Skin of body (tissue), 3 donors: ENCODE measurements around the gene HOXD3. TPM values are rescaled to one million over a fixed set of nuclear protein-coding genes. Genes with fewer than 3 reads are reported as not detected.
A peak's percentile ranks its signal among the peaks of the same experiment; 100 is the strongest.

Experiments
- DNase-seq: peaks from one replicate; lab custom pipeline; 2025; lab: John Stamatoyannopoulos, UW
- small RNA-seq: library from RNA; depleted of rRNA; stranded (forward); fragments of <200 nt; gene quantifications from one replicate; pipeline ENCODE3, GENCODE V24; 2014; ENCODE audit warnings: low replicate concordance
- total RNA-seq: library from RNA; depleted of rRNA; stranded (reverse); fragments of >200 nt; gene quantifications from one replicate; pipeline ENCODE4 v1.2.3, GENCODE V29; 2014

HOXD3 gene
- total RNA-seq, 1 donor from 2014 or later = 9.7 TPM

- no peak for DNase-seq
Measured at GRCh38 chr2:176206136-176206535, 49.0 kb downstream of the HOXD3 start.

GRCh38 chr2:176206682-176207081 lies 49.6 kb downstream of the HOXD3 start:
- peak; percentile 76 for DNase-seq

GRCh38 chr2:176211110-176211509 lies 54.0 kb downstream of the HOXD3 start:
- no peak for DNase-seq

- no peak for DNase-seq
Measured at GRCh38 chr2:176212276-176212675, 55.2 kb downstream of the HOXD3 start.

GRCh38 chr2:176213406-176213805 lies 56.3 kb downstream of the HOXD3 start:
- no peak for DNase-seq

Small RNA genes within 50 kb of the gene (small RNA-seq; reads per million reads assigned to genes)
- 61,771 reads per million, percentile 100 among the genes with 10 or more reads in this experiment for gene MIR10B

Other genes starting within 250 kb of the HOXD3 start
- 27.2 TPM for gene LNPK, start 155.0 kb upstream of the HOXD3 start, total RNA-seq
- not detected for gene EVX2, start 73.3 kb upstream of the HOXD3 start, total RNA-seq
- gene HOXD13, start 64.6 kb upstream of the HOXD3 start, total RNA-seq = not detected
- gene HOXD12, start 57.5 kb upstream of the HOXD3 start, total RNA-seq = not detected
- gene HOXD11, start 50.0 kb upstream of the HOXD3 start, total RNA-seq = not detected
- gene HOXD10, start 40.5 kb upstream of the HOXD3 start, total RNA-seq = 1.8 TPM
- 4.7 TPM for gene HOXD9, start 34.6 kb upstream of the HOXD3 start, total RNA-seq
- gene HOXD8, start 27.6 kb upstream of the HOXD3 start, total RNA-seq = 17.0 TPM
- 5.4 TPM for gene HOXD4, start 5.8 kb upstream of the HOXD3 start, total RNA-seq
- gene HOXD1, start 31.4 kb downstream of the HOXD3 start, total RNA-seq = 0.30 TPM
- gene MTX2, start 112.1 kb downstream of the HOXD3 start, total RNA-seq = 24.3 TPM